H54 (cell line): ENCODE measurements around the gene ACSS1.

Experiments
- DNase-seq: peaks from one replicate; pipeline ENCODE4 v3.0.0; 2011; ENCODE audit warnings: low spot score, mixed read lengths; ENCODE audit not compliant: insufficient read length
- FAIRE-seq: peaks from 3 replicates; lab custom pipeline; 2011; peaks lifted over from hg19 to GRCh38; lab: Jason Lieb, UNC
- POLR2A ChIP-seq: IDR thresholded peaks from 2 replicates; pipeline ENCODE4 v1.6.1; 2011; ENCODE audit warnings: low read depth, mild to moderate bottlenecking, low read length

Gene ACSS1

DNA sequence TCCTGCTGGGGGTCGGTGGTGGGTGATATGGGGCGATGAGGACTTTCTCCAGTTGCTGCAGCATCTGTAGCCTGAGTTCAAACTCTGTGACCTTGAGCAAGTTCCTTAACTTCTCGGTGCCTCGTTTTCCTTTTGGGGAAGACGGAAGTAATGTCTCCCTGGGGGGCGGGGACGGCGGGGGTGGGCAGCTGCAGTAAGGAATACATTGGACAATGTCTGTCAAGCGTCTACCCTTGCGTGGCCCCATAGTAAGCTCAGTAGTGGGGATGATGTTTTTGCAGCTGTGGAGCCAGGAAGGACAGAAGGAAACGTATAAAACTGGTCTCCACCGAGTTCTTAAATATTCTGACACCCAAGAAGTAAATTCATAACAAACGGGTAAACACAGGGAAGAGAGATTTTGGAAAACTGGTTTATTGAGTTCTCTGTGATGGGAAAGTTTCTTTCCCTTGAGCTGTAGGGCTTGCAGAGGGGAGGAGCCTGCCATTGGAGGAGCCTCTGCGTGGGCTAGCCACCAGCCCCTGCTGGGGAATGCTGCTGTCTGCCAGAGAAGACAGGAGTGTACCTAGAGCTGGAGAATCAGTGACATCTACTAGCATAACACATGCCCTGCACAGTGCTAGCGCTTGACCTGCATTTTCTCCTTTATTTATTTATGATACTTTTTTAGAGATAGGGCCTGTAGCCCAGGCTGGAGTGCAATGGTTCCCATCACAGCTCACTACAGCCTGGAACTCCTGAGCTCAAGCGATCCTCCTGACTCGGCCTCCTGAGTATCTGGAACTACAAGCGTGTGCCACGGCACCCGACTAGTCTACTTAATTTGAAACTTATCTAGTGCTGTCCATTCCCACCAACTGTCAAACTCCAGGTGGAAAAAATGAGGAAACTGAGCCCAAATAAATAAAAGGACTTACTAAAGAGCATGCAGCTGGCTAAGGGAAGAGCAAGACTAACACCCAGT is 1.2 kb upstream of the ACSS1 start:
- TF ChIP-seq POLR2A = no peak
- no peak for DNase-seq
- no peak for FAIRE-seq

DNA sequence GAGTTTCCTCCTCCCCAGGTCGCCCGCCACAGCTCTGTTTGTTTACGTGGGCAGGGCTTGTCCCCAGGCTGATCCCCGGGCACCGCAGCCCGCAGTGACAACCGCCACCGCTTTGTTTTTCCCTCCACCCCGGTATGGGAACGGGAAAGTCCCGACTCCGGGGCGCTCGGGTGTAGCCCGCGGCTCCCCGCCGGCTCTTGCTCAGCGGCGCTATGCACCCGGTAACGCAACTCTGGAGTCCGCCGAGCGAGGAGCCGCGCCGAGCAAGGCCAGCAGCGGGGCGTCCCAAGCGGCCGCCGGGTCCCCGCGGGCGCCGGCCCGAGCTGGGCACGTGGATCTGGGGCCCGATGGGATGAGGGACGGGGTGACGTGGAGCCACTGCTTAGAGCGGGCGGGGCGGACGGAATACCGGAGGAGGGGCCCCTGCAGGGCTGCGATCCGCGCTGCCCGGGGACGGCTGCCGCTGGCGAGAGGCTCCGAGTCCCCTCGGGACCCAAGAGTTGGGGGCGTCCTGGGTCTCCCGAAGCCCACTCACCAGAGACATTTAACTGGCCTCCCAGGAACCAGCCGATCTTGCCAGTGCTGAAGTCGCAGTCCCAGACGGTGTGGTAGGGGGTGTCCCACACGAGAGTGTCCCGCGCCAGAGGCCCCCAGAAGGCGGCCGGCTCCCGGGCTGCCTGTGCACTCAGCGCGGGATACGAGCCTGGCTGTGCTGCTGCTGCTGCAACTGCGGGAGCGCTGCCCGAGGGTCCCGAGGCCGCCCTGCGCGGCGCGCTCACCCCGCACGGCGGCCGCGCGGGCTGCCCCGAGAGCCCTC is 497 bp downstream of the ACSS1 start:
- no peak for TF ChIP-seq POLR2A
- FAIRE-seq = no peak
- no peak for DNase-seq

DNA sequence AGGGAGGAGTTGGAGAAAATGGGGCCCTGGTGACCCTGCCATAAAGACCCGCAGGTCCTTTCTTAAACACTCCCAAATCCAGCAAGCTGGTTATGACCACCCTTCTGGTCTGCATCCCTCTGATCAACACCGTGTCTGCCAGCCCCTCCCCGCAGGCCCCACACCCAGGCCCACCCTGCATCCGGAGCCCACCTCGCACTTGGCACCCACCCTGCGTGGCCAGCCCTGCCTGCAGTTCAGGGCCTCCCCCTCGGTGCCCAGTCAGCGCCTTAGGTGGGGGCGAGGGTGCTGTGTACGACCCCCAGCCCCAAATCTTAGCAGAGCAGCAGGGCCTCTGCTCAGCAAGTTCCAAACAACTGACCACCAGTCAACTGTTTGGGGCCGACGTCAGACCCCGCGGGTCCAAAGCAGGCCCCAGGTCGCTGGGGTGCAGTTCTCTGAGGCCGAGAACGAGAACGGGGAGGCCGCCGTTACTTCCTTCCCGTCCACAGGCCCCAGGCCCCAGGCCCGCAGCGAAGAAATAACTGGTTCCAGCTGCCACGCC is 1.2 kb downstream of the ACSS1 start:
- TF ChIP-seq POLR2A = no peak
- FAIRE-seq = no peak
- no peak for DNase-seq

DNA sequence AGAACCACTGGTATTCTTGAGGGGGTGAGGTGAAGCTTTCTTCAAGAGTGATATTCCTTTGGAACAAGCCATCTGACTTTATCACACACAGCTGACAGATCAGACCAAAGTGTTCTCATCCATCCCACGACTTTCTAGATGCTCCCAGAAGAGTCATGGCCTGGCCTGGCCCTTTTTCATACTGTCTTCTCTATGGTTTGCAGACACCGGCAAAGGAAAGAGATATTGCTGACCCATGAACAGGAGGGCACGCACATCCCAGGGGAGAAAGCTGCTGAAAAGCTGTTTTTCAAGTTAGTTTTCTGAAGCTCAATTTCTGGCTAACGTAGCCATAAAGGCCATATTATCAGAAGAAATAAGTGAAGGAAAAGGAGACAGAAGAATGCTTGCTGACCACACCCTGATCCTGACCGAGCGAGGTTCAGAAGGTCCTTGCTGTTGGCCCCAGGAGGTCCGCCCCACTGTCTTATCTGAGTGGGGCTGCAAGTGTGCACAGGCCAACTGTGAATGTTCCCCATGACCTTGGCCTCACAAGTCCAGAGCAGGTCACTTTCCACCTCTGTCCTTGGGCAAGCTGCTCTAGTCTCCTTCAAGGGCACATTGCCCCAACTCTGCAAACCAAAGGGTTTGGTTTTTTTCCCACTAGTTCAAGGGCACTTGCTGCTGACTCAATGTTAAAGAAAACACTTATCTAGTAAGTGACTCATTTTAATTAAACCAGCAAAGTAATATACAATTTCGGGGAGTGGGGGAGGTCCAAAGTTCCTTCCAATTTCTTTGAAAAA is 2.0 kb downstream of the ACSS1 start:
- TF ChIP-seq POLR2A = no peak
- DNase-seq (no peak), FAIRE-seq (no peak)

DNA sequence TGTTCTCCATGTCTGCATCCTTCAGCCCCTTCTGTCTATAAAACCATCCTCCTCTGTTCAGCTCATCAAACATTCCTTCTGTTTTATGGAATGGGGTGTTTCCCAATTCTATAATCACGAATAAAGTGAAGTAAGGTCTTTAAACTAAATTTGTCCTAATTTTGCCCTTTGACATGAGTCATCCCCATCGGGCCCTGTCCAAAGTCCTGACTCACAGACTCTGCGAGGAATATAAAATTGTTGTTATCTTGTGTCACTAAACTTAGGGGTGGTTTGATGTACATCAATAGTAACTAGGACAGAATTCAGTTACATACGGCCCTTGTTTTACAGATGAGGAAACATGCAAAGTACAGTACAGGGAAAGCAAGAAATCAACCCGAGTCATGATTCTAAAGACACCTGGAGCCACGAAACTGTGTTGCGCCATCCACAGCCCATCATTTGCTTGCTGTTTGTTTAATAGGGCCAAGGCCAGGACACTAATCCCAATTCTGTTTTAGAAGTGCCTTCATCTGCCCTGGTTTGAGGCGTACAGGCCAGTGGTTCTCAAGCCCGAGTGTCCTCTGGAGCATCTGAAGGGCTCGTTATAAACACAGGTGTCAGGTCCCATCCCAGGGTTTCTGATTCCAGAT is 2.8 kb downstream of the ACSS1 start:
- no peak for TF ChIP-seq POLR2A
- DNase-seq = no peak
- FAIRE-seq = no peak

DNA sequence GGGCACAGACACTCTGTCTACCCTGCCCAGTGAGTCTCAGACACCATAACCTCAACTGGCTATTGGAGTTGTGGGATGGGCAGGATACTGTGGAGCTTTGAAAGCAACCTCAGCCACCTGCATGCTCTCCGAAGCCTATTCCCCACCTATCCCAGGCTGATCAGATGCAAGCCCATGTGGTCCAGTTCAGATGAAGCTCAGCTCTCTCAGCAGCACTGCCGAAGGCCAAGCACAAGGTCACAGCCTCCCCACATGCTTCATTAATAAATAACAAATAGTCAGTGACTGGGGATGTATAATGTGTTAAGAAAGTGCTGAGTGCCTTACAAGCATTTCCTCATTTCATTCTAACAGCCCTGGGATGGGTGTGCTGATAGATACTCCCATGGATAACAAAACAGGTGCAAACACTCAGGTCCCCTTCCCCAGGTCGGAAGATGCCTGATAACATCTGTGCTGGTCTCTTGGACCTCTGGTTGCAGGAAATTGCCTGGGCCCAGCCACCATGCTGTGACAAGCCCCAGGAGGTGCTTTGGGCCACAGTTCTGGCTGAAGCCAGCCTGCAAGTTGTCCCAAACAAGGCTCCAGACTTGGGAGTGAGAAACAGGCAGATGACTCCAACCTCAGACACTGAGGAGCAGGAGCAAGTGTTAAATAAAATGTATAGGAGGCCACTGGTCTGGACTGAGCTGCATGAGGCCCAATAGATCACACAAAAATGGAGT is 3.7 kb downstream of the ACSS1 start:
- TF ChIP-seq POLR2A = no peak
- FAIRE-seq = no peak
- DNase-seq = no peak

DNA sequence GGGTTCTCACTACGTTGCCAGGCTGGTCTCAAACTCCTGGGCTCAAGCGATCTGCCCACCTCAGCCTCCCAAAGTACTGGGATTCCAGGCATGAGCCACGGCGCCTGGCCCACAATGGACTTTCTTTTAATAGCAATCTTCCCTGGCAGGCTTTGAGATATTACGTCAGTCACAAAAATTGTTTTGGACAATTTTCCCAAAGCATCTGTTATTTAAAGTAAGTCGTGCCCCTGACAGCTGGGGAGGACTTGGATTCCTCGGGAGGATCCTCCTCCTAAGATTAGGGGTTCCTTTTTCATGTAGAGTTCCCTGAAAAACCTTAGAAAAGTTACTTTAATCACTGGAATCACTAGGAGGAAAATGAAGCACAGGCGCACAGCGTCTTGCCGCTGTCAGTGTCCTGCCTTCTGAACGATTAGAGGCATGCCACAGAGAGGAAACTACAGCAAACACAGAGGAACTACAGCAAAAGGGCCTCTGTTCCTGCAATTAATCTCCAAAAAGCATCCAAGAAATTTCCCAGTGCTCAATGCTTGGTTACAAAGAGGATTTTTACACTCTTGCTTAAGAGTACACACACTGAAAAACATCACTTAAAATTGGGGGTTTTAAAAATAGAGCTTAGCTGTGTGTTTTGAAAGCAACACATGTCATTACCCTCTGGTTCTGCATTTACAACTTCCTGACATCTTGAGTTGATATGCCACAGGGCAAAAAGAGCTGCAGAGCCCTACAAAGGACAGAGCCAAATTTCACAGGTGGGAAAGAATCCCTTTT is 4.5 kb downstream of the ACSS1 start:
- DNase-seq = no peak
- no peak for TF ChIP-seq POLR2A
- no peak for FAIRE-seq

DNA sequence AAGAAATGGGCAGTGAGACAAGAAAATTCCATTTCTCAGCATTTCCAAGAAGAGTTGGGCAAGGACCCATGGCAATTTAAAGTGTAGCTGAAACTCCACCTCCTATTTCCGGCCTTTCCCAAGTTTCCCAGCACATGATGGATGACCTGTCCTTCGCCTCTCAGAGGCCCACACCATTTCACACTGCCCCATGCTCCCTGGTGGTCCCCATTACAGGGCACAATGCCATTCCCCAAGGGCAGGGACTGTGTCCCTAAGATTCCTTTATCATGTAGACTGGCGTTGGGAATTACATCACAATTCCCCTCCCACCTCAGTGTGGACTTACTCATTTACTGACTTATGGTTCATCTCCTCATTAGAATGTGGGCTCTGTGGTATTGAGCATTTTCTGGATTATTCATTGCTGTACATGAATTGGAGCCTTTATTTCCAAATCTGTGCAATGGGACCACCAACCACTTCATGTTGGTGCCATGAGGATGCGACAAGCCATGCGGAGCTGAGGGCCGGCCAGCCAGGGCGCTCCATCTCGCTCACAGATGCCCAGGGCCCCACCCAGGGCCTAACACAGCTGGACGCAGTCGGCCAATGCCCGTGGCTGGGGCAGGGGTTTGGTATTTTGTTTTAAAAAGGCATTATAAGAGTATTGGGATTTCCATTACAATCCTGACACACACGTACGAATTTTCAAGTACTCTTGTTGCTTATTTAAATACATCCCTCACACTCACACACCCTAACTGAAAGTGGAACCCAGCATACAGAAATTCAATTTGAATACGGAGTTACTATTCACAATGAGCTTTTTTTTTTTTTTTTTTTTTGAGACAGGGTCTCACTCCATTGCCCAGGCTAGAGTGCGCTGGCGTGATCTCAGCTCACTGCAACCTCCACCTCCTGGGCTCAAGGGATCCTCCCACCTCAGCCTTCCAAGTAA is 5.4 kb downstream of the ACSS1 start:
- no peak for TF ChIP-seq POLR2A
- DNase-seq (no peak), FAIRE-seq (no peak)

DNA sequence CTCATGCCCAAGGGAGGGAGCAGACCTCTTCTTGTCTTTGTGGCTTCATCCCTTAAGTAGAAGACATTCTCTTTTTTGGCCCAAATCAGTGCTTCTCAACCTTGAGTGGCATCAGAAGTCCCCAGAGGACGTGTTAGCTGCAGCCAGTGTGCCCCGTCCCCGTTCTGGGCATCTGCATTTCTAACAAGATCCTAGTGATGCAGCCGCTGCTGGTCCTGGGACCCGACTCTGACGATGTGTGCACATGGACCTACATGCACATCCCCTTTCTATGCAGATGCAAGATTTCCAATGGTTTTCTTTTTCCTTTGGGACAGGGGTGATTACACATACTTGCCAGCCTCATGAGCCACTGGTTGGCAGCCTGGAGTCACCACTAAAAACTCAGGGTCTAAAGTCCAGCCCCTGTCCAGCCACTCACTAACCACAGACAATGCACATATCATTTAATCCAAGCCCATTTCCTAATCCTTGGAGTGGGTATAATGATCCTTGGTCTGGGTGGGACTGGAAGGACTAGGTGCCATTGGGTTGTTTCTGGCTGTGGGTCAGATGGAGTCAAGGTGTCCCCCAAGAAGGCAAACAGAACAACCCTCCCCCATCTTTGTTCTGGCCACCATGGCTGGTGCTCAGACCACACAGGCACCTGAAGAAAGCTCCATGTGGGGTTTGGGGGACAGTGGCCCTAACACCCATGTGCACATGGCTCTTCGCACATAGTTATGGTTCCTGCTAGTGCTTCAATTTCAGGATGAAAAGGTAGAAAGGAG is 6.4 kb downstream of the ACSS1 start:
- no peak for TF ChIP-seq POLR2A
- no peak for FAIRE-seq
- DNase-seq = no peak

DNA sequence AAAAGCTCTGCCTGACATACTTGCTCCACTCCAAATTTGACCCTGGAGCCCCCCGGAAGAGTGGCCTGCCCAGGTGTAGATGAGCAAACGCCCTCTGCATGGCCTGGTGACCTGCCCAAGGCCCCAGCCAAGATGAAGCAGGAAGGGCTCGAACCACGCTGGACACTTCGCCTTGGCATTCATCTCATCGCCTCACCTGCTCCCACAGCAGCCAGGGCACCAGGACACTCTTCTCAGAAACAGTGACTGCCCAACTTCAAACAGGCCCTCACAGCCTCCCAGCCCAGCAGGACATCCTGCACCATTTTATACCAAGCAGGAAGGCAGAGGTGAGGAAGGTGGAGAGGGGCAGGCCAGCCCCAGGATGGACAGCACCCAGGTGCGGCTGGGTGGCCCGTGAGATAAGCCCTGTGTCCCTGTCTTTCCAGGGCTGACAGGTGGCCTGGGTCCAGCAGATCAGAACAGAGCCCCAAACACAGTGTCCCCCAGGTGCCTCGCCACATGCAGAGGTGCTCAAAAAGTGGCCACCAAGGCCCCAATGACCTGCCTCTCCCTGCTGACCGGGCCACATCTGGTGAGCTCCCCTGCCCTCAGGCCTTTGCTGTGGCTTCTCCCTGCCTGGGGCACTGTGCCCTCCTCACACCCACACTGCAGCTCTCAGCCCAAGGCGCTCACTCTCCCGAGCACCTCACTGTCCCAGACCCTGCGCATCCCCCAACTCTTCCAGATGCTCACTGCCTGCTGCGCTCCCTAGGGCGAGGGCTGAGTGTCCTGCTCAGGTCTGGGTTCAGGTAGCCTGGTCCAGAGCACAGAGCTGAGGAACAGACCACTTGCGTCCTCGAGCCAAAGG is 7.2 kb downstream of the ACSS1 start:
- no peak for FAIRE-seq
- DNase-seq = no peak
- no peak for TF ChIP-seq POLR2A
